Stomach (tissue), 4 donors: ENCODE measurements around the gene RNASET2.

Experiments used
- CTCF ChIP-seq, 7 experiments: fragments of 450-650 bp in 4 of 7; fragments of 200-600 bp in 3 of 7; sonication (generic) in 3 of 7; IDR thresholded peaks; one replicate each; pipeline ENCODE4 v1.5.1; 2016 to 2019; ENCODE audit warnings: antibody characterized with exemption in 7 of 7, control low read depth in 2 of 7, mild to moderate bottlenecking in 1 of 7
- POLR2A ChIP-seq, 4 donors: fragments of 450-650 bp; IDR thresholded peaks; one replicate each; pipeline ENCODE4 v1.6.1; 2016; ENCODE audit warnings: antibody characterized with exemption in 4 of 4, control low read depth in 2 of 4, mild to moderate bottlenecking in 1 of 4, moderate library complexity in 1 of 4
- POLR2AphosphoS5 ChIP-seq, 3 donors: sonication (generic); formaldehyde crosslinking; IDR thresholded peaks; one replicate each; pipeline ENCODE4 v1.6.1; 2016; ENCODE audit warnings: antibody characterized with exemption in 3 of 3

GRCh38 chr6:166906376-166907044 is 49.8 kb downstream of the RNASET2 start:
- no peak for TF ChIP-seq CTCF (IDR thresholded peaks at IDR 0.05)
- TF ChIP-seq POLR2AphosphoS5 (IDR thresholded peaks at IDR 0.05) = no peak
- TF ChIP-seq POLR2A (IDR thresholded peaks at IDR 0.05) = no peak
